ENCODE measurements around the gene C12orf42.

C12orf42 gene

DNA sequence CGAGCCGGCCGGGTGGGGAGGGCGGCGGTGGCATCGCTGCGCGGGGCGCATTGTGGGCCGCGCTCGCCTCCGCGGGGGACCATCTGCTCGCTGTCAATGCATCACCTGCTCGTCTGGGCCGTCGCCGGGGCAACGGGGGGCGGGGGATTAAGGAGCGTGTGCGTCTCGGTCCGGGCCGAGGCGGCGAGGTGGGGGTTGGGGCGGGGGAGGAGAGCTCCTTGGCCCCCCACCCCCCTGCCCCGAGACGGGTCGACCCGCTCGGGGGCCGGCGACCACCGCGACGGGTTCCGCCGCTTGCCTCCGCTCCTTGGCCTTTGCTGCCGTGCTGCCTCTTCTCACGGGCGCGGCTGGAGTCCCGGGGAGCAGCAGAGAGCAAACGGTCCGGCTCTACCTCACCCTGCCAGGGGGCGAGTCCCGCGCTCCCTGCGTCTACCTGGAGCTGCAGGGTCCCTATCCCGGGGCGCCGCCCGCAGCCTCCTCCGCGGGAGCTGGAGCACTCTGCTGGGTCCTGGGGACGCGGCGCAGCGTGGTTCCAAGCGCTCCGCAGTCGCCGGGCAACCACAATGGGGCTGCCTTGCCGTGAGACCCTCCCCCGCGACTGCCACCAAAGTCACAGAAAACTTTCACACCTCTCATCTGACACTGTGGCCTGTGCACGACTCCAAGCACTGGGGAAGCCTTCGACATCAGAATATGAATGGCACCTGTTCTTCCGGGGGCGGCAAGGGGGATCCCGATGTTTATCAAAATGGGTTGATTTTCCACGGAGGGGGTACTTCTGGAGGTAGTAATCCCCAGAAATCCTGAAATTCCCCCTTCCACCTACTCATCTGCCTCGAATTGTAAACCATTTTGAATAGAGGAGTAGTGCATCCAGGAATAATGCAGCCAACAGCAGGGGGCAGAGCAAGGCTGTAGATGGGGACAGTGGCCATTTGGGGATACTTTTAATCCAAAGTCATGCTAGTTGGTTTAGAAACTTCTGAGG is at the start of gene C12orf42:
Gene C12orf42 (minus strand): TSS at position 500 of the 988 bp plus-strand sequence. CDS start 17,542 bp downstream, outside the sequence.
- DNase-seq, result no peak

GRCh38 chr12:103542078-103542477 is 46.3 kb upstream of the C12orf42 start:
- no peak for DNase-seq

DNA sequence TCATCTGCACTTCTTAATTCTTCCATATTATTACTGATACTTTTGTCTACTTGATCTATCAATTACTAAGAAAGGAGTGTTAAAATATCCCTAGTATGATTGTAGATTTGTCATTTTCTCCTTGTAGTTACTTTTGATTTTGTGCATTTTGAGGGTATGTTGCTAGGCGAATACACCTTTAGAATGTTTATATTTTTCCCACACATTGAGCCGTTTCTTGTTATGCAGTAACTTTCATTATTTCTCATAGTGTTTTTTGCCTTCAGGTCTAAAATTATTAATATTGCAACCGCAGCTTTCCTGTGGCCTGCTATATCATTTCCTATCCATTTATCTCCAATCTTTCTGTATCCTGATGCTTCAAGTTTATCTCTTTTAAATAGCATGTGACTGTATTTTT is 44.6 kb upstream of the C12orf42 start:
- no peak for DNase-seq

GRCh38 chr12:103538397-103538796 is 42.6 kb upstream of the C12orf42 start:
- no peak for DNase-seq

DNA sequence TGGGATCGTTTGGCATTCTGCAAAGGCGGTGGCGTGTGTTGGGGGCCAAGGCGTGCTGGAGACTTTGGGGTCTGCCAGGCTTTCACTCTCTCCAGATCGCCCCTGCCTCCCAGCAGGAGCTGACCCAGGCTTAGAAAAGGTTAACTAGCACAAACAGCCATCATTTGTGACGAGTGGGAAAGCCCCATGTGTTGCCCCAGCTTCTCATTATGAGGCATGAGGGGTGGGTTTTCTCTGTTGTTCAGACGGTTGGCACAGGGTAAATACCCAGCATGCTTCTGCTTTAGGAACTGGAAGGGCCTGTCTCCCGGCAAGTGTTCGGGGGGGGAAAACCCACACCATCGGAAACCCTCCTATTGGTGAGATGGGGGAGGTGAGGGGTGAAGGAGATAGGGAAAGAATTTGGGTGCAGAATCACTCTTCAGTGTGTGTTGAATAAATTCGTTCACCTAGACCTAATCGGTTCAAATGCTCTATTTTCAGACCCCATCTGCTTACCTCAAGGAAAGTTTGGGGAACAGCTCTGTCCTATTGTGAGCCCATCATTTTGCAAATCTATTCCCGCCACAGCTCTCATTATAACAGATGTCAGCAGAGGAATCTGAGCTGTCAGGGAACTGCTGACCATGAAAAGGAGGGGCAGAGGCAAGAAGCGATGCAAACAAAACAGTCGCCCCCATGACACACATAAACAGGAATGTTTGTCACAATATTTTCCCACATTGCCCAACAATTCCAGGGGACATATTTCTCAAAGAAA is 34.7 kb upstream of the C12orf42 start:
- DNase-seq, result no peak

DNA sequence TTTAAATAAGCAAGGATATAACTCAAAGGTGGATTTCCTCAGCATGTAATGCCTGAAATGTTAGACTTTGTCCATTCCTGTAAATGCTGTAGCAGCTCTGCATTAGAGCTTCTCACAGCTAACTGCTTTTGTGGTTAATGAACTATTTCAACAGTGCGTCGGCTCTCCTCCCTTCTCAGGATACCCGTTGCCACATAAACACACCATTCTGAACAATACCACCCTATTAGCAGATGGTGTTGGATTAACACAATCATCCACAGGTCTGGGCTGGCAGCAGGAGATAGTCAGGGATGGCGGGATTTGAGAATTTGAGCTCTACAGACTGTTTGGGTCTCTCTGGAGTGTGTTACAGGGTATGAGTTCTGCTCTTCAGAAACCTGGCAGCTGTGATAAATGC is 33.5 kb upstream of the C12orf42 start:
- DNase-seq, result no peak

- no peak for DNase-seq
Observed at GRCh38 chr12:103524238-103524875, 28.6 kb upstream of the C12orf42 start.

DNA sequence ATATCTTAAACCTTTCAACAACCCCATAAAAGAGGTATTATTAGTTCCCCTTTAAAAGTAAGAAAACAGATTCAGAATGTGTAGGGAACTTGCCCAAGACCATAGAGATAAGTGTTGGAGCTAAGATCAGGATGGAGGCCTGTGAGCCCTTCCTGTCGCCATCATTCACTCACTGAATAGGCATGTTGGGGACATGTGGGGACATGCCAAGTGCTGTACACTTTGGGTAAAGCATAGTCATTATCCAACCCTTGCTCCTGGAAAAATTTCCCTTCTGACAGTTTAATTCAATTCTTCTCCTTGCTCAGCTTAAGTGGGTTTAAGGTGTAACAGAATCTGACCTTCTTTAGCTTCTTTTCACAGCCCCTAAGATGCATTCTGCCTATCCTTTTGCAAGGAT is 28.0 kb upstream of the C12orf42 start:
- no peak for DNase-seq

- DNase-seq, result no peak
Observed at GRCh38 chr12:103520686-103521215, 25.0 kb upstream of the C12orf42 start.

GRCh38 chr12:103519632-103520031 is 23.9 kb upstream of the C12orf42 start:
- no peak for DNase-seq

DNA sequence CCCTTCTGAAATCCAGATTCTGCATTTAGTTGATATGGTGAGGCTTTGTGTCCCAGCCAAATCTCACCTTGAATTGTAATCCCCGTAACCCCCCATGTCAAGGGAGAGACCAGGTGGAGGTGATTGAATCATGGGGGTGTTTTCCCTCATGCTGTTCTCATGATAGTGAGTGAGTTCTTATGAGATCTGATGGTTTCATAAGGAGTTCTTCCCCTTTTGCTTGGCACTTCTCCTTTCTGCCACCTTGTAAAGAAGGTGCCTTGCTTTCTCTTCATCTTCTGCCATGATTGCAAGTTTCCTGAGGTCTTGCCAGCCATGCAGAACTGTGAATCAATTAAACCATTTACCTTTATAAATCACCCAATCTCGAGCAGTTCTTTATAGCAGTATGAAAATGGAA is 23.1 kb upstream of the C12orf42 start:
- DNase-seq, result peak in 1 of 2 experiments; percentile 1

DNA sequence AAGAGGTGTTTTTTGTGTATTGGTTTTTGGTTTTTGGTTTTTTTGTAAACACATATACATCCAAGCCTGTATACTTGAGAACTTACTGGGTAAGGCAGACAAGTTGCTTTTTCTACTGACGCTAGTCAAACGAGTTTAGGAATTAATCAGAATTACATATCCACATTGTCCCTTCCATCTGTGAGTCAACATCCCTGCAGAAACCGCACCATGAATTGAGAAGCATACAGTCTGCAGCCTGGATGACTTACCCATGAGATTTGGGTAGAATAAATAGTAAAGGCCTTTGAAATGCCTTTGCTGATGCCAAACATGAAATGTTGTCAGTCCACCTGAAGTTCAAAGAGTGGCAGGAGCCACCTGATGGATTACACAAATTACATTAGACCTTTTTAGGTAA is 21.4 kb upstream of the C12orf42 start:
- no peak for DNase-seq

DNA sequence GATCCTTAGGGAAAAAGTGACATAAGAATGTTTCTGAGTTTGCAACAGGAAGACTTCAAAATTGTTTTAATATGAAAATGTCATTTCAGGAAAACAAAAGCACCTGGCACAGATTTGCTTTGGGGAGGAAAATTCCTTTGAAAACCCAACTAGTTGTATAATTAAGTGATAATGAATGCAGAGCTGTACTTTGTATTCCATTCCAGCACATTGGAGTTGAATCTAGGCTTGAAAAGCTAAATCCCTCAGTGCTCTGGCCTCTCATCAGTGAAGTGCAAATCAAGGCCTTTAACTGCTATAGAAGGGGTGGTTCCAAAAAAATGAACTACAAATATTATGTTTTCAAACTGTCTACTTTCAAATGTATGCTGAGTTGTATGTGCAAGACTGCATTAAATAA is 19.6 kb upstream of the C12orf42 start:
- no peak for DNase-seq

GRCh38 chr12:103513875-103514274 is 18.1 kb upstream of the C12orf42 start:
- no peak for DNase-seq

DNA sequence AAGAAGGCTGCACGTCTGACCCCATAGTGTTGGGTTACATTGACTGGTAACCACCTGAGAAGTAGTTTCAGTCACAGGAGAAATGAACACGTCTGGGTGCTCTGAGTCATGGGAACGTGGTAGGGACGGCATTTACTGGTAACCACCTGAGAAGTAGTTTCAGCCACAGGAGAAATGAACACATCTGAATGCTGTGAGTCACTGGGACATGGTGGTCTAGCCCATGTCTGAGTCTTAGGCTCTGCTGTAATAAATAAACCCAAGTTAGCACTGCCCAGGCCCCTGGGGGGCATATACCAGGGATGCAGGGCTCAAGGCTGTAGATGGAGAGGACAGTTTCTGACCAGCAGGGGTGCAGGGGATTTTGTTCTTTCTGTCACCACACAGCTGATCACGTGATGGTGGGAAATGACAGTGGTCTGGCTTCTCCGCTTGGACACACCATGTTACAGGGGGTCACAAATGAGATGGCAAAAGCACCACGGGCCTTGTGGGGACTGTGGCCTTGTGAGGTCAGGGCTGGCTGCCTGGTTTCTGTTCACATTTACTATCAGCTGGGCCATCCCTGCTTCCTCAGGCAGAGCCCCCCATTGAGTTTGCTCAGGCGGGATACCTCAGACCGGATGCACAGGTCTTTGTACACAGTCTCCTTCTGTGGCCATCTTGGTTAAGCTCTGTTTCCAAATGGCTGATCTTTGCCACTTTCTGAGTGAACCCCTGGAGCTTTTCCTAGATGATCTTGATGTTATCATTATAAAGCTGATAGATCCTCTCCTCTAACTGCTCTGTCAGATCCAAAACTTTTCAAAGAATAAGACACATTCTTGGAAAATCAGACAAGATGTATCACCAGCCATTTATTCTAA is 9.8 kb upstream of the C12orf42 start:
- DNase-seq, result no peak

DNA sequence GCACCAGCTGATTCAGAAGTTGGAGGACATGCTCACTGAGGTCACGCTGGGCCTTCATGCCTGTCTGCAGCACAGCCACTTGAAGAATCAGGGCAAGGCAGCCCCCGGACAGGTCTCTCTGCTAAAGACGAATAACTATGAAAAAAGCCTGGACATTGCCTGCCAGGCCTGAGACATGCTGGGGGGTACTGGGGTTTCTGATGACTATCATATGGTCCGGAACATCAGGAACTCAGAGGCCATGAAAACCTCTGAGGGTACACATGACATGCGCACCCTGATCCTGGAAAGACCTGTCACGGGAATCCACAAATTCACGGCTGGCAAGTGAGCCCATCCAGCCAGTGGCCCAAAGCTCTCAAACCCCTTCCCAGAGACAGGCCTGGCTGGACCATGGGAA is 8.8 kb upstream of the C12orf42 start:
- no peak for DNase-seq

DNA sequence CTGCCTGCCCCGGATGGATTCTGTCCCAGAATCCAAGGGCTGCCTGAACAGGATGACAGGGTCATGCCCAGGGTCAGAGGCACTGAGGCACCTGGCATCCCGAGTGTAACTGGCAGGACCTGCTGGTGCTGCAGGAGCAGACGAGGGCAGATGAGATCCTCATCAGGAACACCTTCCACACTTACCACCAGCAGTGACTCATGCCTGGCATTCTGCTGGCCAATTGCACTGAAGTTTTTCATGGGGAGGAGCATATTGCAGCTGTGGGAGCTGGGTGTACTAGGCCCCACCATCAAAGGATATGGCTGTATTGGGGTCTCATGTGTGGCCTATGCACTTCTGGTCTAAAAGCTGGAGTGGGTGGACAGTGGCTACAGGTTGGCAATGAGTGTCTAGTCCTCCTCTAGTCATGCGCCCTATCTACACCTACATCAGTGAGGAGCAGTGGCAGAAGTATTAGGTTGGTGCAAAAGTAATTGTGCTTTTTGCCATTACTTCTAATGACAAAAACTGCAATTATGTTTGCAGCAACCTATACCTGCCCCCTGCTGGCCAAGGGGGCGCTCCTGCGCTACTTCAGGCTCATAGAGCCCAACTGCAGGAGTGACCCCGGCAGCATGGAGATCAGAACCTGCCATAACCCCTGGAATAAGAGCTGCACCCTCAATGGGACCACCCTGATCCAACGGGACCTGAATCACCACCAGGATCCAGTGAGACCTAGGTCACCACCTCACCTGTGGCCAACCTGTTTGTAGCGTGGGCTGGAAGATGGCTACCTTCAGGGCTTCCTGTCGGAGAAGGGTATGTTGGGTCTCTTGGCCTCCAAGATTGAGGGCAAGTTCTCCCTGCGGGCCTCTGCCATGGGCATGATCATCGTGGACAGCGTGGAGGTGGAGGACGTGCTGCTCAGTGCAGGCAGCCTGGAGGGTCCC is 8.0 kb upstream of the C12orf42 start:
- DNase-seq, result peak; percentile 15 to 18

- no peak for DNase-seq
Observed at GRCh38 chr12:103501447-103501846, 5.7 kb upstream of the C12orf42 start.

DNA sequence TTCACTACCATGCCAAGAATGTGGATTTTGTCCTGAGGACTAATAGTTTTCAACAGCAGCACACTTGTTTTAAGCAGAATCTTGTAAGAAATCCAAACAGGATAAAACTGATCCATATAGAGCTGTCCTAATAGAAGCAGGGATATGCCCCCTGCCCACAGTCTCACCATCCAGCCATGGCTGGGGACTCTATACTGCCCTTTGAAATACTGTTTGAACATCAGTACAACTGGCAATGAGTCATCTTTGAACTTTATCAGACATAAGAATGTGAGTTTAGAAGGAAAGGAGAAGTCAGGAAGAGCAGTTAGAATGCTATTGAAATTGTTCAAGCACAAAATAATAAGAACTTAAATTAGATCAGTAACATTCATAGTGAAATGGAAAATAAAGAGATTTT is 3.8 kb upstream of the C12orf42 start:
- no peak for DNase-seq

DNA sequence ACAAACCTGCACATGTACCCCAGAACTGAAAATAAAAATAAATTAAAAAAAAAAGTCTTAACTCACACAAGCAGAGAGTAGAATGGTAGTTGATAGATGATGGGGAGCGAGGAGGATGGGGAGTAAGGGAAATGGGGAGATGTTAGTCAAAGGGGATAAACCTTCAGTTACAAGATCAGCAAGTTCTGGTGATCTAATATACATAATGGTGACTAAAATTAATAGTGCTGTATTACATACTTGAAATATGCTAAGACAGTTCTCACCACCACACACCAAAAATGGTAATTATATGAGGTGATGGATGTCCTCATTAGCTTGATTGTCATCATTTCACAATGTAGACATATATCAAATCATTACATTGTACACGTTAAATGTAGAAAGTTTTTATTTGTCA is 3.2 kb upstream of the C12orf42 start:
- DNase-seq, result no peak

Measured in AML-193 (cell line).